Naive B cell (primary cell): ENCODE measurements around the gene RALGAPA2. TPM values are rescaled to one million over a fixed set of nuclear protein-coding genes. Genes with fewer than 3 reads are reported as not detected.

Source experiments
- ATAC-seq, 2 donors: fragments of 150-1000 bp; cut with Tn5 transposase; 2 replicates each; pipeline ENCODE4 v1.10.0; 2021; ENCODE audit warnings: low read depth in 2 of 2, mild to moderate bottlenecking in 2 of 2, moderate library complexity in 2 of 2
- DNase-seq: peaks from one replicate; pipeline ENCODE4 v3.0.0; 2022
- H3K27ac Mint-ChIP-seq, 6 donors: one replicate each; pipeline ENCODE4 v1.8.0; 2020 to 2022; ENCODE audit warnings: mild to moderate bottlenecking in 6 of 6, mixed read lengths in 6 of 6, moderate library complexity in 5 of 6, inconsistent platforms in 2 of 6
- H3K27me3 Mint-ChIP-seq, 3 donors: one replicate each; pipeline ENCODE4 v1.8.0; 2021 to 2022; ENCODE audit warnings: mixed read lengths in 3 of 3, mild to moderate bottlenecking in 1 of 3
- H3K36me3 Mint-ChIP-seq, 2 donors: one replicate each; pipeline ENCODE4 v1.8.0; 2020 to 2022; ENCODE audit warnings: mixed read lengths in 2 of 2, inconsistent platforms in 1 of 2, mild to moderate bottlenecking in 1 of 2
- H3K4me1 Mint-ChIP-seq, 3 donors: one replicate each; pipeline ENCODE4 v1.8.0; 2020 to 2022; ENCODE audit warnings: mixed read lengths in 3 of 3, inconsistent platforms in 1 of 3, mild to moderate bottlenecking in 1 of 3, moderate library complexity in 1 of 3
- H3K4me3 Mint-ChIP-seq, 8 donors: one replicate each; pipeline ENCODE4 v1.8.0; 2020 to 2022; ENCODE audit warnings: mild to moderate bottlenecking in 8 of 8, mixed read lengths in 8 of 8, moderate library complexity in 8 of 8, inconsistent platforms in 2 of 8
- H3K9me3 Mint-ChIP-seq, 7 donors: one replicate each; pipeline ENCODE4 v1.8.0; 2020 to 2022; ENCODE audit warnings: mixed read lengths in 7 of 7, mild to moderate bottlenecking in 5 of 7, inconsistent platforms in 2 of 7, moderate library complexity in 1 of 7
- polyA plus RNA-seq, 6 donors: library from polyadenylated mRNA; unstranded; fragments of 300-500 nt; fragmentation: Illumina TruSeq; gene quantifications; one replicate each; pipeline ENCODE4 v1.2.3, GENCODE V29; 2021; ENCODE audit warnings: low read depth in 6 of 6

RALGAPA2 gene
- polyA plus RNA-seq, 6 donors from 2014 or later: 3.6 to 7.3 (median 5.5) TPM

DNA sequence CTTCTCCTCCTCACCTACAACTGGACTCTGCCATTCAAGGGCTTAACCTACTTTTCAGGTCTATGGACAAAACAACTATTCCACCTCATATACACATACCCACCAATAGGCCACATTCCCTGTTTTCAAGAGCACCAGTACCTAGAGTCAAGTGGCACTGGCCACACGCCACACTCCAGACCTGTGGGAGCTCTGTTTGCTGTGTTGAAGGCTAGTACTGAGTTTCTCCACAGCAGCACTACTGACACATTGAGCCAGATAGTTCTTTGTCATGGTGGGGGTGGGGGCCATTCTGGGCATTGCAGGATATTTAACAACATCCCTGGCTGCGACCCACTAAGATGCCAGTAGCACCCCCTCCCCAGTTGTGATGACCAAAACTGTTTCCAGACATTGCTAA lies 84.1 kb downstream of the RALGAPA2 start:
- no peak for DNase-seq
- Mint-ChIP-seq H3K27me3 (no peaks in the 10 kb centered on the region), H3K36me3 (peaks cover 27 to 31% of the 10 kb centered on the region in 2 donors), H3K9me3 (no peaks in the 10 kb centered on the region), H3K4me3 (no peak overlapping the region), H3K27ac (peak overlapping the region in 2 of 6 donors; percentile 12 to 77), H3K4me1 (no peaks in the 10 kb centered on the region)
- ATAC-seq: no peak

DNA sequence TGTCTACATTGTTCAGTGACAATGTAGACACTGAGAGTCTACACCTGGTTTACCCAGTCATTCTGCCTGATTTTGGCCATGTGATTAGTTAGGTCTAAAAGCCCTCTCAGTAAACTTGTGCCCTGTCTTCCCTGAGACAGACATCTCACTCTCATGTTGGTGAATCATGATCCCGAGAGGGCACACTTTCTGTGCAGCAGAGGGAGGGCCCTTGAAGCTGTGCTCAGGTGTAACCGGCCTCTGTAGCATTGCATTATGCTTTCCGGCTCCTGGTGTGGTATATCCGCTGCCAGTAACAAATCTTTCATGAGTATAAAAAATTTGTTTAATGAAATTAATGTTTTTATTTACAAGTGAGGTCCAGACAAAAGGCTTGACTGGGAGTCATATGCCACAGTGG lies 85.0 kb downstream of the RALGAPA2 start:
- ATAC-seq (no peak), DNase-seq (no peak)
- Mint-ChIP-seq H3K9me3 (no peaks in the 10 kb centered on the region), H3K27ac (peak overlapping the region in 1 of 6 donors; percentile 25), H3K4me3 (no peak overlapping the region), H3K36me3 (peaks cover 27 to 32% of the 10 kb centered on the region in 2 donors), H3K4me1 (no peaks in the 10 kb centered on the region), H3K27me3 (no peaks in the 10 kb centered on the region)

GRCh38 chr20:20624914-20625313 lies 87.5 kb downstream of the RALGAPA2 start:
- ATAC-seq (no peak), DNase-seq (no peak)
- Mint-ChIP-seq H3K36me3 (peaks cover 34% of the 10 kb centered on the region in 2 donors), H3K27ac (peak overlapping the region in 2 of 6 donors; percentile 10 to 53), H3K4me1 (no peaks in the 10 kb centered on the region), H3K4me3 (no peak overlapping the region), H3K9me3 (no peaks in the 10 kb centered on the region), H3K27me3 (no peaks in the 10 kb centered on the region)

DNA sequence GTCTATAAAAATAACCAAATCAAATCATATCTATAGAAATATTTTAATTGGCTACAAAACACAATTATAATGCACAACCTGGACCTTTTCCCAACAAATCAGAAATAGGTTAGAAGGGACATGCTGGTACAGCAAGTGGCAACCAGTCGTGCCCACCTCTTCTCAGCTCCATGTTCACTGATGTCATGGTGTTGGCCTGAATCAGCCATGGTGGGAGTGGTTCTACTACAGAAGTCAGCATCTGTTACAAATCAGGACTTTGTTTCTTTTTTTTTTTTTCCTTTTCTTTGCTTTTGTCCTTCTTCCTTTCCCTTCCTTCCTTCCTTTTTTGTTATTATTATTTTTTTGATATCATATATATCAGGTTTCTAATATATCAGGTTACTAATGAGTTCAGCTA lies 91.2 kb downstream of the RALGAPA2 start:
- DNase-seq (no peak), ATAC-seq (no peak)
- Mint-ChIP-seq H3K4me1 (no peaks in the 10 kb centered on the region), H3K27me3 (no peaks in the 10 kb centered on the region), H3K27ac (no peak overlapping the region), H3K36me3 (peaks cover 8 to 14% of the 10 kb centered on the region in 2 donors), H3K4me3 (no peak overlapping the region), H3K9me3 (no peaks in the 10 kb centered on the region)

GRCh38 chr20:20614391-20614790 lies 98.1 kb downstream of the RALGAPA2 start:
- Mint-ChIP-seq H3K36me3 (peaks cover 19 to 27% of the 10 kb centered on the region in 2 donors), H3K4me3 (no peak overlapping the region), H3K27ac (no peak overlapping the region), H3K27me3 (no peaks in the 10 kb centered on the region), H3K4me1 (peaks cover 0 to 5% (median 0%) of the 10 kb centered on the region in 3 donors), H3K9me3 (no peaks in the 10 kb centered on the region)
- DNase-seq (no peak), ATAC-seq (no peak)

GRCh38 chr20:20612251-20612650 lies 100.2 kb downstream of the RALGAPA2 start:
- Mint-ChIP-seq H3K9me3 (no peaks in the 10 kb centered on the region), H3K27ac (peak overlapping the region in 2 of 6 donors; percentile 31 to 87), H3K4me3 (no peak overlapping the region), H3K36me3 (peaks cover 19 to 27% of the 10 kb centered on the region in 2 donors), H3K4me1 (peaks cover 0 to 5% (median 0%) of the 10 kb centered on the region in 3 donors), H3K27me3 (no peaks in the 10 kb centered on the region)
- no peak for ATAC-seq
- DNase-seq: no peak

DNA sequence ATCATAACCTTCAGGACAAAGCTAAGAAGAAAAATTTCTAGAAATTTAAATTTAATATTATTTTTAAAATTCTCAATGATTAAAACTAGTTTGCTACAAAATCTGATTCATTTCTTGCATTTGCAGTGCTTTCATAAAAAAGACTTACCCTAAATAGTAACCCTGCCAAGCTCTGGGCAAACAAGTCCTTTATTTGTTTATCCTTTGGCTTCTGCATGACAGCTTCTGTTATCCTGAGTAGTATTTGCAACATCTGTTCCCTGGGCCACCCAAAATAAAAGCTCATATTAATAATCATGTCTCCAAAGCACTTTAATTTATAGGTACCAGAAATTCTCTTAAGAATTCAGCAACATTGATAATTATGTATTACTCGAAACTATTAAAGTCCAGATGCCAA lies 101.3 kb downstream of the RALGAPA2 start:
- no peak for ATAC-seq
- H3K27me3 Mint-ChIP-seq: no peaks in the 10 kb centered on the region
- no peak overlapping the region for H3K27ac Mint-ChIP-seq
- no peaks in the 10 kb centered on the region for H3K9me3 Mint-ChIP-seq
- H3K4me1 Mint-ChIP-seq: peaks cover 0 to 5% (median 0%) of the 10 kb centered on the region in 3 donors
- H3K36me3 Mint-ChIP-seq: peaks cover 25 to 28% of the 10 kb centered on the region in 2 donors
- H3K4me3 Mint-ChIP-seq: no peak overlapping the region
- no peak for DNase-seq

DNA sequence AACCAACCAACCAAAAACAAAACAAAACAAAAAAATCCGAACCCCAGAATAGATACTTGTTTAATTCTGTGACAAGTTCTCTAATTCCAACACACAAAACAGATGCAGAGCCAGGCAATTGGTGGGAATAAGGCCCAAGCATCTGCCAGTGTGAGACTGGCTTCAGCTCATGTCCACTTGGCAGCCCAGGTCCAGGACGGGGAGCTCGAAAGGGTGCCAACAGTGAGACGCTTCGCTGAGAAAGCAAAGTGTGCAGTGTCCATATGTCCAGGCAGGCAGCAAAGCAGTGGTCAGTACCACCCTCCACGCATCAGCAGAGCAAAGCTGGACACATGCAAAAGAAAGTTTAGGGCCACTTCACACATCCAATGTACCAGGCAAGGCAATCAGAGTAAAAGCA lies 102.9 kb downstream of the RALGAPA2 start:
- H3K4me1 Mint-ChIP-seq: peaks cover 0 to 11% (median 0%) of the 10 kb centered on the region in 3 donors
- no peak overlapping the region for H3K4me3 Mint-ChIP-seq
- no peaks in the 10 kb centered on the region for H3K9me3 Mint-ChIP-seq
- H3K36me3 Mint-ChIP-seq: peaks cover 33 to 35% of the 10 kb centered on the region in 2 donors
- DNase-seq (no peak), ATAC-seq (no peak)
- H3K27me3 Mint-ChIP-seq: no peaks in the 10 kb centered on the region
- H3K27ac Mint-ChIP-seq: peak overlapping the region in 1 of 6 donors; percentile 24

DNA sequence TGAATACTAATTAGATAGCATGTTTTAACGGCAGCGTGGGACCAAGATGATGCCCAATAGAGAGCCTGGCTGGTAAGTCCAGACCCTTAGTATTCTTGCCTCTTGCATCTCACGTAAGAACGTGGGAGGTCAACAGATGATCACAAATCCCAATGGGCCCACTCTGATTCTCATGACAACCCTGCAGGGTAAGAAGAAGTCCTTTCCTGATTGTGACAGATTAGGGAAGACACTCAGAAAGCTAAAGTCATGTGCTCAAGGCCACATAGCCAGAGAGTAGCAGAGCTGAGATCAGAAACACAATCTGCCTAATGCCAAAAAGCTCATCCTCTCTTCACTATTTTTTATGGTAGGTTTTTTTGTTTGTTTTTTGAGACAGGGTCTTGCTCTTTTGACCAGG lies 103.8 kb downstream of the RALGAPA2 start:
- no peaks in the 10 kb centered on the region for H3K9me3 Mint-ChIP-seq
- peak overlapping the region in 2 of 6 donors; percentile 6 to 12 for H3K27ac Mint-ChIP-seq
- peaks cover 31 to 33% of the 10 kb centered on the region in 2 donors for H3K36me3 Mint-ChIP-seq
- H3K4me3 Mint-ChIP-seq: no peak overlapping the region
- ATAC-seq (no peak), DNase-seq (no peak)
- no peaks in the 10 kb centered on the region for H3K27me3 Mint-ChIP-seq
- H3K4me1 Mint-ChIP-seq: peaks cover 0 to 15% (median 3%) of the 10 kb centered on the region in 3 donors

DNA sequence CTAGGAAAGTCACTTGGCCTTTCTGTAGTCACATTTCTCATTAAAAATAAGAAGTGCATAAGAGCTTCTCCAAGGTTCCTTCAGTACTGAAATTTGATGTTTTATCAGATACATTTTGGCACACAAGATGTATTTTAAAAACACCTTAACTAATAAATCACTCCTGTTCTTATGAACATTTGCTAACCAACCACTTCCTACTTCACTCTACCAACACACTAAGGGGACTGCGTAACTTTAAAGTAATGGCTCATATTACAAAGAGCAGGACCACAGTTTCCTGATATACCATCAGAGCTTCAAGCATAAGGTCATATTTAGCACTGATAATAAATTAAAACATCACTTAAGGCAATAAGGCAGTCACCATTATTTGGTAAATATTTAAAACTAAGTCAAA lies 104.4 kb downstream of the RALGAPA2 start:
- H3K27me3 Mint-ChIP-seq: no peaks in the 10 kb centered on the region
- H3K36me3 Mint-ChIP-seq: peaks cover 31 to 37% of the 10 kb centered on the region in 2 donors
- no peaks in the 10 kb centered on the region for H3K9me3 Mint-ChIP-seq
- DNase-seq (no peak), ATAC-seq (no peak)
- no peak overlapping the region for H3K4me3 Mint-ChIP-seq
- H3K27ac Mint-ChIP-seq: no peak overlapping the region
- peaks cover 0 to 19% (median 8%) of the 10 kb centered on the region in 3 donors for H3K4me1 Mint-ChIP-seq

- peaks cover 0 to 19% (median 8%) of the 10 kb centered on the region in 3 donors for H3K4me1 Mint-ChIP-seq
Observed at GRCh38 chr20:20606881-20607280, 105.6 kb downstream of the RALGAPA2 start.

GRCh38 chr20:20606050-20606449 lies 106.4 kb downstream of the RALGAPA2 start:
- DNase-seq: no peak
- no peaks in the 10 kb centered on the region for H3K27me3 Mint-ChIP-seq
- peak overlapping the region in 1 of 6 donors; percentile 9 for H3K27ac Mint-ChIP-seq
- no peaks in the 10 kb centered on the region for H3K9me3 Mint-ChIP-seq
- no peak for ATAC-seq
- peaks cover 31 to 33% of the 10 kb centered on the region in 2 donors for H3K36me3 Mint-ChIP-seq
- no peak overlapping the region for H3K4me3 Mint-ChIP-seq
- peaks cover 0 to 19% (median 8%) of the 10 kb centered on the region in 3 donors for H3K4me1 Mint-ChIP-seq

More at GRCh38 chr20:20606881-20607280, 105.6 kb downstream of the RALGAPA2 start:
- Mint-ChIP-seq H3K36me3 (peaks cover 31 to 33% of the 10 kb centered on the region in 2 donors), H3K27ac (no peak overlapping the region), H3K4me3 (no peak overlapping the region), H3K9me3 (no peaks in the 10 kb centered on the region), H3K27me3 (no peaks in the 10 kb centered on the region)
- no peak for ATAC-seq
- no peak for DNase-seq

GRCh38 chr20:20604907-20605306 lies 107.5 kb downstream of the RALGAPA2 start:
- H3K36me3 Mint-ChIP-seq: peaks cover 20 to 23% of the 10 kb centered on the region in 2 donors

GRCh38 chr20:20604357-20604756 lies 108.1 kb downstream of the RALGAPA2 start:
- Mint-ChIP-seq H3K27ac (no peak overlapping the region), H3K9me3 (no peaks in the 10 kb centered on the region), H3K36me3 (peaks cover 20 to 22% of the 10 kb centered on the region in 2 donors), H3K4me1 (peaks cover 0 to 14% (median 8%) of the 10 kb centered on the region in 3 donors), H3K27me3 (no peaks in the 10 kb centered on the region), H3K4me3 (no peak overlapping the region)
- no peak for DNase-seq
- no peak for ATAC-seq

More at GRCh38 chr20:20604907-20605306, 107.5 kb downstream of the RALGAPA2 start:
- H3K4me1 Mint-ChIP-seq: peaks cover 0 to 14% (median 8%) of the 10 kb centered on the region in 3 donors
- DNase-seq: no peak
- H3K4me3 Mint-ChIP-seq: no peak overlapping the region
- no peaks in the 10 kb centered on the region for H3K27me3 Mint-ChIP-seq
- no peaks in the 10 kb centered on the region for H3K9me3 Mint-ChIP-seq
- no peak for ATAC-seq
- peak overlapping the region in 1 of 6 donors; percentile 1 for H3K27ac Mint-ChIP-seq
